Smooth muscle cell (in vitro differentiated cells): ENCODE measurements around the gene GABRA5. TPM values are rescaled to one million over a fixed set of nuclear protein-coding genes. Genes with fewer than 3 reads are reported as not detected.

Experiments
- DNase-seq: peaks from one replicate; lab custom pipeline; 2025; ENCODE audit not compliant: unreplicated experiment; lab: John Stamatoyannopoulos, UW
- H2AFZ ChIP-seq: fragments of 200-600 bp; sonication (generic); 2 replicates; pipeline ENCODE4 v1.6.0; 2016; ENCODE audit warnings: antibody characterized with exemption, low read depth, mild to moderate bottlenecking
- H3F3A ChIP-seq: fragments of 200-600 bp; sonication (generic); 2 replicates; pipeline ENCODE4 v1.6.0; 2017; ENCODE audit warnings: antibody characterized with exemption, low read depth
- H3K27ac ChIP-seq: fragments of 200-600 bp; sonication (generic); 2 replicates; pipeline ENCODE4 v1.5.1; 2016; ENCODE audit warnings: low read depth, mild to moderate bottlenecking
- H3K27me3 ChIP-seq: fragments of 200-600 bp; sonication (generic); 2 replicates; pipeline ENCODE4 v1.6.1; 2016; ENCODE audit warnings: low read depth, mild to moderate bottlenecking
- H3K36me3 ChIP-seq: fragments of 200-600 bp; sonication (generic); 2 replicates; pipeline ENCODE4 v1.5.1; 2016; ENCODE audit warnings: low read depth
- H3K4me1 ChIP-seq: fragments of 200-600 bp; sonication (generic); 2 replicates; pipeline ENCODE4 v1.5.1; 2016; ENCODE audit warnings: low read depth
- H3K4me2 ChIP-seq: fragments of 200-600 bp; sonication (generic); 2 replicates; pipeline ENCODE4 v1.6.0; 2016; ENCODE audit warnings: mild to moderate bottlenecking
- H3K4me3 ChIP-seq: fragments of 200-600 bp; sonication (generic); 2 replicates; pipeline ENCODE4 v1.5.1; 2016; ENCODE audit warnings: mild to moderate bottlenecking
- H3K79me2 ChIP-seq: fragments of 200-600 bp; sonication (generic); 2 replicates; pipeline ENCODE4 v1.6.0; 2016; ENCODE audit warnings: low read depth, mild to moderate bottlenecking
- H3K9ac ChIP-seq: fragments of 200-600 bp; sonication (generic); 2 replicates; pipeline ENCODE4 v1.6.0; 2016; ENCODE audit warnings: low read depth
- H3K9me3 ChIP-seq: fragments of 200-600 bp; sonication (generic); replicated peaks from 2 replicates; pipeline ENCODE4 v1.5.1; 2016; ENCODE audit warnings: low read depth
- H4K20me1 ChIP-seq: fragments of 200-600 bp; sonication (generic); 2 replicates; pipeline ENCODE4 v1.6.0; 2016; ENCODE audit warnings: low read depth
- WGBS: methylation state at CpG from one replicate; pipeline ENCODE4 v1.1.7; 2016; ENCODE audit warnings: low lambda C conversion rate; 5-methylcytosine and 5-hydroxymethylcytosine counted together
- polyA plus RNA-seq: library from polyadenylated mRNA; unstranded; fragments of >200 nt; fragmentation: Nextera tagmentation; extraction: Ambion mirVana; gene quantifications from 2 replicates; pipeline ENCODE4 v1.2.1, GENCODE V29; 2016
- total RNA-seq: library from RNA; depleted of rRNA; stranded (reverse); fragments of >200 nt; gene quantifications from 2 replicates; pipeline ENCODE4 v1.2.3, GENCODE V29; 2014
- TF ChIP-seq, protein P1 (sequence below): fragments of 200-600 bp; sonication (generic); IDR thresholded peaks from 2 replicates; pipeline ENCODE4 v1.5.1; 2017; ENCODE audit warnings: borderline replicate concordance, mild to moderate bottlenecking, antibody characterized with exemption; ENCODE audit not compliant: insufficient read depth, poor library complexity, severe bottlenecking

Gene GABRA5
- total and polyA plus RNA-seq, 2 experiments from 2014 or later = 0.27 TPM; not detected in 1

GRCh38 chr15:26983822-26984221, 117.0 kb downstream of the GABRA5 start:
- no peak for DNase-seq
- no peak overlapping the region for H3K9ac ChIP-seq
- no peak overlapping the region for H3K4me3 ChIP-seq
- no peaks in the 10 kb centered on the region for H4K20me1 ChIP-seq
- H3K27ac ChIP-seq = no peak overlapping the region
- no peak overlapping the region for H3K4me2 ChIP-seq
- peaks cover 7% of the 10 kb centered on the region for H3K27me3 ChIP-seq
- H3K9me3 ChIP-seq = no peaks in the 10 kb centered on the region
- no peaks in the 10 kb centered on the region for H3K4me1 ChIP-seq
- H3F3A ChIP-seq = no peaks in the 10 kb centered on the region
- no peaks in the 10 kb centered on the region for H3K36me3 ChIP-seq
- 76% methylated on average over 8 of the region's 8 CpGs for WGBS
- TF ChIP-seq, protein P1, sequence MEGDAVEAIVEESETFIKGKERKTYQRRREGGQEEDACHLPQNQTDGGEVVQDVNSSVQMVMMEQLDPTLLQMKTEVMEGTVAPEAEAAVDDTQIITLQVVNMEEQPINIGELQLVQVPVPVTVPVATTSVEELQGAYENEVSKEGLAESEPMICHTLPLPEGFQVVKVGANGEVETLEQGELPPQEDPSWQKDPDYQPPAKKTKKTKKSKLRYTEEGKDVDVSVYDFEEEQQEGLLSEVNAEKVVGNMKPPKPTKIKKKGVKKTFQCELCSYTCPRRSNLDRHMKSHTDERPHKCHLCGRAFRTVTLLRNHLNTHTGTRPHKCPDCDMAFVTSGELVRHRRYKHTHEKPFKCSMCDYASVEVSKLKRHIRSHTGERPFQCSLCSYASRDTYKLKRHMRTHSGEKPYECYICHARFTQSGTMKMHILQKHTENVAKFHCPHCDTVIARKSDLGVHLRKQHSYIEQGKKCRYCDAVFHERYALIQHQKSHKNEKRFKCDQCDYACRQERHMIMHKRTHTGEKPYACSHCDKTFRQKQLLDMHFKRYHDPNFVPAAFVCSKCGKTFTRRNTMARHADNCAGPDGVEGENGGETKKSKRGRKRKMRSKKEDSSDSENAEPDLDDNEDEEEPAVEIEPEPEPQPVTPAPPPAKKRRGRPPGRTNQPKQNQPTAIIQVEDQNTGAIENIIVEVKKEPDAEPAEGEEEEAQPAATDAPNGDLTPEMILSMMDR = no peak
- no peak overlapping the region for H2AFZ ChIP-seq
- no peaks in the 10 kb centered on the region for H3K79me2 ChIP-seq

DNA sequence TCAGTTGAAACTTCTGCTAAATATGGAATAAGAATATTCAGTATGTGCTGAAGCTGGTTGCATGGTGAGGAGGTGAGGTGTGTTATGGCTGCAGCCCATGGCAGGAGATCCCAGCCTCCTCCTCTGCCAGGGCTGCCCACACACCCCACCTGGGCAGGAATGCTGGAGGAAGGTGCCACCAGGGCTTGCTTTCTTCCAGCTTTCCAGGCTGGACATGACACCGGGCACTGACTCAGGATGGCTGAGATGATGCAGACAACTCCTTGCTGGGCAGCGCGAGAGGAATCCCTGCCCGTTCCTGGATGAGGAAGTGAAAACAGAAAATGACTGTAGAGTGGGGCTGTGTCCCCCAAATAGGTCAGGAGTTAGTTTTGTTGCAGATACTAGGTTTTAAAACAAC, 118.2 kb downstream of the GABRA5 start:
- Histone ChIP-seq H3K4me1 (no peaks in the 10 kb centered on the region), H3K4me3 (no peak overlapping the region), H3K9me3 (no peaks in the 10 kb centered on the region), H3K27me3 (peaks cover 3% of the 10 kb centered on the region), H3K4me2 (no peak overlapping the region), H3K36me3 (no peaks in the 10 kb centered on the region), H3K79me2 (no peaks in the 10 kb centered on the region), H3K27ac (no peak overlapping the region), H3K9ac (no peak overlapping the region), H4K20me1 (no peaks in the 10 kb centered on the region), H2AFZ (no peak overlapping the region), H3F3A (no peaks in the 10 kb centered on the region)
- DNase-seq = no peak
- TF ChIP-seq, protein P1 = no peak
- WGBS = 95% methylated on average over 4 of the region's 4 CpGs

GRCh38 chr15:26996250-26996649, 129.4 kb downstream of the GABRA5 start:
- Histone ChIP-seq H3K4me3 (no peak overlapping the region), H3K36me3 (no peaks in the 10 kb centered on the region), H3F3A (no peaks in the 10 kb centered on the region), H3K27me3 (no peaks in the 10 kb centered on the region), H4K20me1 (no peaks in the 10 kb centered on the region), H3K79me2 (no peaks in the 10 kb centered on the region), H2AFZ (no peak overlapping the region), H3K4me1 (no peaks in the 10 kb centered on the region), H3K9me3 (no peaks in the 10 kb centered on the region), H3K4me2 (no peak overlapping the region), H3K27ac (no peak overlapping the region), H3K9ac (no peak overlapping the region)
- TF ChIP-seq, protein P1 = no peak
- 100% methylated on average over 2 of the region's 2 CpGs for whole genome bisulfite sequencing
- no peak for DNase-seq

Other genes starting within 250 kb of the GABRA5 start
- gene GABRB3, start 94.0 kb upstream of the GABRA5 start, total RNA-seq = 1.7 and 4.9 TPM in 2 replicates
- gene GABRB3, start 94.0 kb upstream of the GABRA5 start, polyA plus RNA-seq = 0.57 and 1.7 TPM in 2 replicates
- gene GABRG3, start 104.1 kb downstream of the GABRA5 start, total RNA-seq = under 0.01 TPM in 1 of 2 replicates, not detected in the other
- 0.41 TPM in 1 of 2 replicates, not detected in the other for gene GABRG3, start 104.1 kb downstream of the GABRA5 start, polyA plus RNA-seq